OCI-LY7 (cell line): Measurements from ENCODE around the gene NHP2. TPM values are rescaled to one million over a fixed set of nuclear protein-coding genes. Genes with fewer than 3 reads are reported as not detected.

Source experiments
- BruUV-seq: library from RNA; stranded (reverse); fragments of 400-500 nt; replicated peaks from 2 replicates; lab custom pipeline; 2021; lab: Mats Ljungman, UMichigan
- CTCF ChIA-PET: fragments of 300-600 bp; sonication (Branson Sonifier 250); formaldehyde crosslinking; loops from one replicate; lab custom pipeline; 2022; ENCODE audit warnings: antibody characterized with exemption; ENCODE audit not compliant: unreplicated experiment; lab: Charles Lee
- POLR2A ChIA-PET: fragments of 300-600 bp; sonication (Branson Sonifier 250); formaldehyde crosslinking; loops from one replicate; lab custom pipeline; 2022; ENCODE audit warnings: antibody characterized with exemption; lab: Charles Lee
- DNase-seq: peaks from one replicate; pipeline ENCODE4 v3.0.0-alpha.2; 2015; ENCODE audit warnings: low spot score
- H2AFZ ChIP-seq: fragments of 200-600 bp; sonication (generic), shearing (Covaris generic); 2 replicates; pipeline ENCODE4 v1.6.1; 2014; ENCODE audit warnings: mild to moderate bottlenecking, antibody characterized with exemption, low read length, moderate library complexity
- H3K27ac ChIP-seq: fragments of 200-600 bp; sonication (generic); 2 replicates; pipeline ENCODE4 v1.5.1; 2014; ENCODE audit warnings: mixed run types, low read depth, mild to moderate bottlenecking, moderate library complexity, low read length, inconsistent platforms; ENCODE audit not compliant: poor library complexity, severe bottlenecking
- H3K36me3 ChIP-seq: fragments of 200-600 bp; sonication (generic); 2 replicates; pipeline ENCODE4 v1.6.1; 2014; ENCODE audit warnings: mild to moderate bottlenecking, antibody characterized with exemption, low read length, moderate library complexity, mixed read lengths; ENCODE audit not compliant: insufficient read depth
- H3K4me1 ChIP-seq: fragments of 200-600 bp; sonication (generic); 2 replicates; pipeline ENCODE4 v1.5.1; 2014; ENCODE audit warnings: mild to moderate bottlenecking, low read length; ENCODE audit not compliant: insufficient read depth, poor library complexity, severe bottlenecking
- H3K4me2 ChIP-seq: fragments of 200-600 bp; sonication (generic); 2 replicates; pipeline ENCODE4 v1.6.1; 2014; ENCODE audit warnings: mild to moderate bottlenecking, low read length
- H3K4me3 ChIP-seq: fragments of 200-600 bp; sonication (generic); 2 replicates; pipeline ENCODE4 v1.5.1; 2014; ENCODE audit warnings: mild to moderate bottlenecking, low read depth, low read length; ENCODE audit not compliant: poor library complexity, severe bottlenecking
- H3K79me2 ChIP-seq: fragments of 200-600 bp; sonication (generic); 2 replicates; pipeline ENCODE4 v1.6.1; 2016; ENCODE audit warnings: low read depth, mild to moderate bottlenecking, low read length, moderate library complexity, mixed read lengths; ENCODE audit not compliant: insufficient read depth
- H3K9me2 ChIP-seq: fragments of 200-600 bp; sonication (generic); 2 replicates; pipeline ENCODE4 v1.6.1; 2016; ENCODE audit warnings: mild to moderate bottlenecking, low read length, mixed read lengths; ENCODE audit not compliant: insufficient read depth
- H3K9me3 ChIP-seq: fragments of 200-600 bp; sonication (generic); 2 replicates; pipeline ENCODE4 v1.6.1; 2014; ENCODE audit warnings: mild to moderate bottlenecking, mixed run types, low read length, mixed read lengths
- H4K20me1 ChIP-seq: fragments of 200-600 bp; sonication (generic); 2 replicates; pipeline ENCODE4 v1.6.1; 2014; ENCODE audit warnings: mild to moderate bottlenecking, antibody characterized with exemption, low read length, moderate library complexity, mixed read lengths; ENCODE audit not compliant: insufficient read depth
- EZH2phosphoT487 ChIP-seq: fragments of 200-600 bp; sonication (generic); IDR thresholded peaks from 2 replicates; pipeline ENCODE4 v1.6.1; 2018; ENCODE audit warnings: low read depth, borderline replicate concordance, mild to moderate bottlenecking, mixed run types, antibody characterized with exemption, low read length, moderate library complexity, mixed read lengths
- intact Hi-C: fragments of 100-400 bp; cut with micrococcal nuclease; formaldehyde crosslinking; loops from one replicate; pipeline ENCODE4 v1.10.0; 2022; ENCODE audit not compliant: unreplicated experiment
- total RNA-seq, 2 experiments: library from RNA; depleted of rRNA in 1 of 2; stranded (reverse); fragments of >200 nt in 1 of 2; shearing (Covaris generic) in 1 of 2; gene quantifications; 2 replicates each; pipeline ENCODE4 v1.2.3, GENCODE V29; 2014 to 2022
- TF ChIP-seq, protein P1 (sequence below): fragments of 200-600 bp; sonication (generic); conservative IDR thresholded peaks from 2 replicates; pipeline ENCODE4 v1.5.1; 2014; ENCODE audit warnings: mild to moderate bottlenecking, antibody characterized with exemption, low read length, moderate library complexity, mixed read lengths

NHP2 gene
- total RNA-seq, 2 experiments from 2014 or later = 216 to 309 TPM

DNA sequence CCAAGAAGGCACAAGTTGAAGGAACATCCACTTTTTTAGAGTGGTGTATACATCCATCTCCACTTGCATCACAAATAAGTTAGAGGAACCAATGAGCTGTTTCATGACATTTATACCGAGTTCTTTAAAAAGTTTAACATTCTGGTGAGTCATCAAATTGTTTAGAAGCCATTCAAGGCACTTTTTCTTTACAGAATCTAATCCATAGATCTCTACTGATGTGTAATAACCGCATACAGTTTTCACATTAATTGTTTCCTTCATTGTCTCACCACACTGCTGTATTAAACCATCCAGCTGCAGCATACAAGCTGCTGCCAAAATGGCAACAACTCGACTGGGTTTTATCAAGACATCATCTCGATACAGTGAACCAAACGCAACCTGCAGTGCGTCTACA lies 32.7 kb upstream of the NHP2 start:
- no peaks in the 10 kb centered on the region for H3K36me3 ChIP-seq
- DNase-seq = no peak
- intact Hi-C loops = no loop called here
- no peaks in the 10 kb centered on the region for H4K20me1 ChIP-seq
- H3K27ac ChIP-seq = no peak overlapping the region
- H3K9me3 ChIP-seq = no peaks in the 10 kb centered on the region
- H3K4me2 ChIP-seq = no peak overlapping the region
- H3K4me3 ChIP-seq = no peak overlapping the region
- H3K79me2 ChIP-seq = no peaks in the 10 kb centered on the region
- H2AFZ ChIP-seq = no peak overlapping the region
- peaks cover 9% of the 10 kb centered on the region for H3K4me1 ChIP-seq
- no peaks in the 10 kb centered on the region for H3K9me2 ChIP-seq
- TF ChIP-seq EZH2phosphoT487 = no peak
- TF ChIP-seq, protein P1, sequence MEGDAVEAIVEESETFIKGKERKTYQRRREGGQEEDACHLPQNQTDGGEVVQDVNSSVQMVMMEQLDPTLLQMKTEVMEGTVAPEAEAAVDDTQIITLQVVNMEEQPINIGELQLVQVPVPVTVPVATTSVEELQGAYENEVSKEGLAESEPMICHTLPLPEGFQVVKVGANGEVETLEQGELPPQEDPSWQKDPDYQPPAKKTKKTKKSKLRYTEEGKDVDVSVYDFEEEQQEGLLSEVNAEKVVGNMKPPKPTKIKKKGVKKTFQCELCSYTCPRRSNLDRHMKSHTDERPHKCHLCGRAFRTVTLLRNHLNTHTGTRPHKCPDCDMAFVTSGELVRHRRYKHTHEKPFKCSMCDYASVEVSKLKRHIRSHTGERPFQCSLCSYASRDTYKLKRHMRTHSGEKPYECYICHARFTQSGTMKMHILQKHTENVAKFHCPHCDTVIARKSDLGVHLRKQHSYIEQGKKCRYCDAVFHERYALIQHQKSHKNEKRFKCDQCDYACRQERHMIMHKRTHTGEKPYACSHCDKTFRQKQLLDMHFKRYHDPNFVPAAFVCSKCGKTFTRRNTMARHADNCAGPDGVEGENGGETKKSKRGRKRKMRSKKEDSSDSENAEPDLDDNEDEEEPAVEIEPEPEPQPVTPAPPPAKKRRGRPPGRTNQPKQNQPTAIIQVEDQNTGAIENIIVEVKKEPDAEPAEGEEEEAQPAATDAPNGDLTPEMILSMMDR = no peak
- no TSS peak for BruUV-seq
- ChIA-PET POLR2A (no interaction called here), CTCF (no interaction called here)

DNA sequence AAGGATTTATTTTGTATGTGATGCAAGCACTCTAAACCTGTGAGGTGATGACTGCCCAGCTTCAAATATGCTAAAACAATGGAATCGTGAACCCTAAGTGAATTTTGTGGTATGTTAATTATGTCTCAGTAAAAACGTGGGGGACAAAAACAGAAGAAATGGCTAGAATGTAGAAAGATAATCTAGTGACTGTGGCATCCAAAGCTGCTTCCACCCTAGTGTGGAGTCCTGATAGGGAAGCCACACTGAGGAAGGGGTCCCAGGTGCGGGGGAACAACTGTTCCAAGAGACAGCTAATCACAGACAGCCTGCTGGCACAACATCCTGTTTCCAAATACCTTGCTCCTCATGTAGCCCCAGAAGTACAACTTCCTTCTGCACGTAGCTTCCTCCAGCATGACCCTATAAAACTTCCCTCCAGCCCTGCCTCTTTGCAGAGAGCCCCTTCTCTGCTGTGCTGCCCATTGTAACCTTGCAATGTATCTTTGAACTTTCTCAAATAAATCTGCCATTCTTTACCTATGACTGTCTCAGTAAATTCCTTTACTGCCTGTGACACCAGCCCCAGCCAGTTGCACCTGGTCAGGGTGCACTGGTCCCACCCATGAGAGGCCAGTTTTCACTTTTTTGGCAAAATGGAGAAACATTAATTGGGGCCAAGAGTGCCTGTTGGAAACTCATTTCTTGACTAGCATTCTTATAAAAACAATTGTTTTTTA lies 28.6 kb upstream of the NHP2 start:
- H3K27ac ChIP-seq = no peak overlapping the region
- no peak overlapping the region for H3K4me3 ChIP-seq
- H2AFZ ChIP-seq = peak overlapping the region; percentile 73
- H3K79me2 ChIP-seq = no peaks in the 10 kb centered on the region
- ChIA-PET CTCF (no interaction called here), POLR2A (interaction anchor here (1.2 kb wide), 1 partner anchor 22 kb away, joined by 9 read pairs; the partner anchor contains the start of gene HNRNPAB)
- no peaks in the 10 kb centered on the region for H4K20me1 ChIP-seq
- intact Hi-C loops = no loop called here
- H3K9me3 ChIP-seq = peaks cover 4% of the 10 kb centered on the region; the same call in 1 of the 2 replicates
- no peaks in the 10 kb centered on the region for H3K36me3 ChIP-seq
- no peak for TF ChIP-seq EZH2phosphoT487
- TF ChIP-seq, protein P1 = no peak
- H3K4me1 ChIP-seq = peaks cover 9% of the 10 kb centered on the region
- peak; percentile 48 for DNase-seq
- H3K4me2 ChIP-seq = peak overlapping the region; percentile 41; the same call in 1 of the 2 replicates
- no peaks in the 10 kb centered on the region for H3K9me2 ChIP-seq
- BruUV-seq = no TSS peak
